HepG2 (cell line): Measurements from ENCODE around the gene IPO9. TPM values are rescaled to one million over a fixed set of nuclear protein-coding genes. Genes with fewer than 3 reads are reported as not detected.

Experiments used
- ATAD3A ChIP-seq: sonication (generic); formaldehyde crosslinking; IDR thresholded peaks from 2 replicates; pipeline ENCODE4 v1.4.0; 2020; ENCODE audit warnings: missing genetic modification reagents
- ATRX ChIP-seq: sonication (generic); formaldehyde crosslinking; IDR thresholded peaks from 2 replicates; pipeline ENCODE4 v1.4.0; 2020; ENCODE audit warnings: missing genetic modification reagents, borderline replicate concordance
- DMAP1 ChIP-seq: IDR thresholded peaks from 2 replicates; pipeline ENCODE4 v1.6.1; 2016
- DRAP1 ChIP-seq: IDR thresholded peaks from 2 replicates; pipeline ENCODE4 v1.6.1; 2016; ENCODE audit warnings: missing genetic modification reagents, missing compliant biosample characterization
- FOXC1 ChIP-seq: sonication (generic); formaldehyde crosslinking; IDR thresholded peaks from 2 replicates; pipeline ENCODE4 v1.8.0; 2022; ENCODE audit warnings: mild to moderate bottlenecking, missing genetic modification reagents, borderline replicate concordance
- SMYD3 ChIP-seq: sonication (generic); formaldehyde crosslinking; IDR thresholded peaks from 2 replicates; pipeline ENCODE4 v1.8.1; 2023; ENCODE audit warnings: mild to moderate bottlenecking, missing genetic modification reagents
- XBP1 ChIP-seq: sonication (generic); formaldehyde crosslinking; IDR thresholded peaks from 2 replicates; pipeline ENCODE4 v1.5.0; 2020; ENCODE audit warnings: missing genetic modification reagents
- YEATS2 ChIP-seq: sonication (generic); formaldehyde crosslinking; IDR thresholded peaks from 2 replicates; pipeline ENCODE4 v1.4.0; 2020; ENCODE audit warnings: missing genetic modification reagents, borderline replicate concordance
- ZNF318 ChIP-seq: sonication (generic); formaldehyde crosslinking; IDR thresholded peaks from 2 replicates; pipeline ENCODE4 v1.4.0; 2020; ENCODE audit warnings: mild to moderate bottlenecking, missing genetic modification reagents
- ZNF382 ChIP-seq: sonication (generic); formaldehyde crosslinking; IDR thresholded peaks from 2 replicates; pipeline ENCODE4 v1.5.0; 2020; ENCODE audit warnings: missing genetic modification reagents, mild to moderate bottlenecking, borderline replicate concordance
- ZNF451 ChIP-seq: sonication (generic); formaldehyde crosslinking; IDR thresholded peaks from 2 replicates; pipeline ENCODE4 v1.5.0; 2020; ENCODE audit warnings: mild to moderate bottlenecking, missing genetic modification reagents
- ZNF530 ChIP-seq: sonication (generic); formaldehyde crosslinking; IDR thresholded peaks from 2 replicates; pipeline ENCODE4 v1.5.0; 2020; ENCODE audit warnings: low read depth, mild to moderate bottlenecking, missing genetic modification reagents
- polyA plus RNA-seq, 8 experiments: library from polyadenylated mRNA; depleted of rRNA in 3 of 8; stranded (reverse) in 7 of 8; unstranded in 1 of 8; fragments of >200 nt; fragmentation: Illumina TruSeq in 4 of 8; extraction: Trizol in 4 of 8; gene quantifications; 2 replicates each; pipeline versions ENCODE4 v1.2.1 to v1.2.3, GENCODE V29; 2011 to 2016; ENCODE audit warnings: low read depth in 4 of 8, missing spikeins in 1 of 8, mixed read lengths in 1 of 8; ENCODE audit not compliant: insufficient read depth in 1 of 8
- total RNA-seq, 5 experiments: library from RNA; depleted of rRNA; stranded (reverse); fragments of >200 nt; fragmentation: Illumina TruSeq; extraction: Trizol; gene quantifications; 2 replicates each; pipeline ENCODE4 v1.2.3, GENCODE V29; 2016; ENCODE audit warnings: low read depth in 1 of 5
- TF ChIP-seq, protein P1 (sequence below): sonication (generic); formaldehyde crosslinking; conservative IDR thresholded peaks from 2 replicates; pipeline ENCODE4 v1.4.0; 2020; ENCODE audit warnings: mild to moderate bottlenecking, missing genetic modification reagents, moderate library complexity
- TF ChIP-seq, protein P2 (sequence below): IDR thresholded peaks from 2 replicates; pipeline ENCODE4 v1.6.1; 2012; ENCODE audit warnings: low read depth, low read length, improper control_type of control experiment

The IPO9 gene
- total and polyA plus RNA-seq, 2 of the 13 experiments (the other 11 are each of a cell fraction or from before 2014, with no cell fraction given) = 31.0 to 34.8 TPM

GRCh38 chr1:201828820-201829774, at the start of gene IPO9 (continued):
- TF ChIP-seq ZNF318 (CRISPR knock-in tag) (no peak), ATRX (no peak), DRAP1 (CRISPR knock-in tag) (peak; percentile 22; the same call in 1 of the 2 replicates), ATAD3A (CRISPR knock-in tag) (0 out of 2 replicates have a peak, but pooled peaks have one; percentile 61), FOXC1 (CRISPR knock-in tag) (no peak), YEATS2 (CRISPR knock-in tag) (peak; percentile 84), ZNF382 (CRISPR knock-in tag) (no peak), ZNF530 (CRISPR knock-in tag) (no peak), SMYD3 (CRISPR knock-in tag) (no peak), DMAP1 (CRISPR knock-in tag) (peak; percentile 88), XBP1 (CRISPR knock-in tag) (no peak), ZNF451 (CRISPR knock-in tag) (peak; percentile 76; the same call in 1 of the 2 replicates)
- TF ChIP-seq, protein P1, sequence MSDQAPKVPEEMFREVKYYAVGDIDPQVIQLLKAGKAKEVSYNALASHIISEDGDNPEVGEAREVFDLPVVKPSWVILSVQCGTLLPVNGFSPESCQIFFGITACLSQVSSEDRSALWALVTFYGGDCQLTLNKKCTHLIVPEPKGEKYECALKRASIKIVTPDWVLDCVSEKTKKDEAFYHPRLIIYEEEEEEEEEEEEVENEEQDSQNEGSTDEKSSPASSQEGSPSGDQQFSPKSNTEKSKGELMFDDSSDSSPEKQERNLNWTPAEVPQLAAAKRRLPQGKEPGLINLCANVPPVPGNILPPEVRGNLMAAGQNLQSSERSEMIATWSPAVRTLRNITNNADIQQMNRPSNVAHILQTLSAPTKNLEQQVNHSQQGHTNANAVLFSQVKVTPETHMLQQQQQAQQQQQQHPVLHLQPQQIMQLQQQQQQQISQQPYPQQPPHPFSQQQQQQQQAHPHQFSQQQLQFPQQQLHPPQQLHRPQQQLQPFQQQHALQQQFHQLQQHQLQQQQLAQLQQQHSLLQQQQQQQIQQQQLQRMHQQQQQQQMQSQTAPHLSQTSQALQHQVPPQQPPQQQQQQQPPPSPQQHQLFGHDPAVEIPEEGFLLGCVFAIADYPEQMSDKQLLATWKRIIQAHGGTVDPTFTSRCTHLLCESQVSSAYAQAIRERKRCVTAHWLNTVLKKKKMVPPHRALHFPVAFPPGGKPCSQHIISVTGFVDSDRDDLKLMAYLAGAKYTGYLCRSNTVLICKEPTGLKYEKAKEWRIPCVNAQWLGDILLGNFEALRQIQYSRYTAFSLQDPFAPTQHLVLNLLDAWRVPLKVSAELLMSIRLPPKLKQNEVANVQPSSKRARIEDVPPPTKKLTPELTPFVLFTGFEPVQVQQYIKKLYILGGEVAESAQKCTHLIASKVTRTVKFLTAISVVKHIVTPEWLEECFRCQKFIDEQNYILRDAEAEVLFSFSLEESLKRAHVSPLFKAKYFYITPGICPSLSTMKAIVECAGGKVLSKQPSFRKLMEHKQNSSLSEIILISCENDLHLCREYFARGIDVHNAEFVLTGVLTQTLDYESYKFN (CRISPR knock-in tag) = peak; percentile 54
- TF ChIP-seq, protein P2, sequence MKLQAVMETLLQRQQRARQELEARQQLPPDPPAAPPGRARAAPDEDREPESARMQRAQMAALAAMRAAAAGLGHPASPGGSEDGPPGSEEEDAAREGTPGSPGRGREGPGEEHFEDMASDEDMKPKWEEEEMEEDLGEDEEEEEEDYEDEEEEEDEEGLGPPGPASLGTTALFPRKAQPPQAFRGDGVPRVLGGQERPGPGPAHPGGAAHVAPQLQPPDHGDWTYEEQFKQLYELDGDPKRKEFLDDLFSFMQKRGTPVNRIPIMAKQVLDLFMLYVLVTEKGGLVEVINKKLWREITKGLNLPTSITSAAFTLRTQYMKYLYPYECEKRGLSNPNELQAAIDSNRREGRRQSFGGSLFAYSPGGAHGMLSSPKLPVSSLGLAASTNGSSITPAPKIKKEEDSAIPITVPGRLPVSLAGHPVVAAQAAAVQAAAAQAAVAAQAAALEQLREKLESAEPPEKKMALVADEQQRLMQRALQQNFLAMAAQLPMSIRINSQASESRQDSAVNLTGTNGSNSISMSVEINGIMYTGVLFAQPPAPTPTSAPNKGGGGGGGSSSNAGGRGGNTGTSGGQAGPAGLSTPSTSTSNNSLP = peak; percentile 62
